GM23338 (cell line): ENCODE data around the gene SMYD1. TPM values are rescaled to one million over a fixed set of nuclear protein-coding genes. Genes with fewer than 3 reads are reported as not detected.

ENCODE experiments used
- ATAC-seq: fragments of 200-7000 bp; cut with Tn5 transposase; 3 replicates; pipeline ENCODE4 v1.9.1; 2020
- DNase-seq: peaks from one replicate; pipeline ENCODE4 v3.0.0-alpha.2; 2015; ENCODE audit warnings: low spot score
- H2AFZ ChIP-seq: fragments of 200-600 bp; sonication (generic); 2 replicates; pipeline ENCODE4 v1.8.0; 2016; ENCODE audit warnings: antibody characterized with exemption, mild to moderate bottlenecking, moderate library complexity
- H3F3A ChIP-seq: fragments of 200-600 bp; sonication (generic); replicated peaks from 2 replicates; pipeline ENCODE4 v1.8.0; 2017; ENCODE audit warnings: antibody characterized with exemption, mixed run types, low read depth
- H3K27ac ChIP-seq: fragments of 200-600 bp; sonication (generic); 2 replicates; pipeline ENCODE4 v1.6.1; 2016; ENCODE audit warnings: low read depth
- H3K27me3 ChIP-seq: fragments of 200-600 bp; sonication (generic); 2 replicates; pipeline ENCODE4 v1.8.0; 2016; ENCODE audit warnings: mild to moderate bottlenecking, mixed run types, moderate library complexity; ENCODE audit not compliant: insufficient read depth
- H3K36me3 ChIP-seq: fragments of 200-600 bp; sonication (generic); 2 replicates; pipeline ENCODE4 v1.8.0; 2016; ENCODE audit warnings: mild to moderate bottlenecking; ENCODE audit not compliant: insufficient read depth
- H3K4me1 ChIP-seq: fragments of 200-600 bp; sonication (generic); 2 replicates; pipeline ENCODE4 v1.8.0; 2016; ENCODE audit warnings: mild to moderate bottlenecking, moderate library complexity; ENCODE audit not compliant: insufficient read depth
- H3K4me2 ChIP-seq: fragments of 200-600 bp; sonication (generic); 2 replicates; pipeline ENCODE4 v1.7.1; 2017; ENCODE audit warnings: mixed run types
- H3K4me3 ChIP-seq: fragments of 200-600 bp; sonication (generic); 2 replicates; pipeline ENCODE4 v1.6.1; 2016; ENCODE audit warnings: mixed run types
- H3K79me2 ChIP-seq: fragments of 200-600 bp; sonication (generic); replicated peaks from 2 replicates; pipeline ENCODE4 v1.8.0; 2017; ENCODE audit warnings: mild to moderate bottlenecking; ENCODE audit not compliant: insufficient read depth
- H3K9me2 ChIP-seq: fragments of 200-600 bp; sonication (generic); 2 replicates; pipeline ENCODE4 v1.8.0; 2017; ENCODE audit not compliant: insufficient read depth
- H4K20me1 ChIP-seq: fragments of 200-600 bp; sonication (generic); replicated peaks from 2 replicates; pipeline ENCODE4 v1.8.0; 2017; ENCODE audit warnings: mild to moderate bottlenecking; ENCODE audit not compliant: insufficient read depth
- H3K27ac Mint-ChIP-seq: 2 replicates; pipeline ENCODE4 v1.8.0; 2020; ENCODE audit warnings: inconsistent platforms, mild to moderate bottlenecking, moderate library complexity, mixed read lengths
- H3K27me3 Mint-ChIP-seq: 3 replicates; pipeline ENCODE4 v1.8.0; 2022; ENCODE audit warnings: low read depth, mild to moderate bottlenecking, moderate library complexity, mixed read lengths, inconsistent platforms; ENCODE audit not compliant: insufficient read depth, poor library complexity
- H3K36me3 Mint-ChIP-seq: 3 replicates; pipeline ENCODE4 v1.8.0; 2021; ENCODE audit warnings: low read depth, mild to moderate bottlenecking, inconsistent platforms, moderate library complexity, mixed read lengths
- H3K4me1 Mint-ChIP-seq: 3 replicates; pipeline ENCODE4 v1.8.0; 2020; ENCODE audit warnings: mild to moderate bottlenecking, inconsistent platforms, mixed read lengths
- H3K4me3 Mint-ChIP-seq: 3 replicates; pipeline ENCODE4 v1.8.0; 2021; ENCODE audit warnings: moderate library complexity, mild to moderate bottlenecking, inconsistent platforms, mixed read lengths
- H3K9me3 Mint-ChIP-seq: 3 replicates; pipeline ENCODE4 v1.8.0; 2020; ENCODE audit warnings: moderate library complexity, mild to moderate bottlenecking, inconsistent platforms, mixed read lengths
- CREB1 ChIP-seq: fragments of 250-450 bp; sonication (Bioruptor Pico); IDR thresholded peaks from 2 replicates; pipeline ENCODE4 v1.5.0; 2020; ENCODE audit warnings: low read depth, mild to moderate bottlenecking, moderate library complexity
- CTCF ChIP-seq, 2 experiments: fragments of 200-600 bp in 1 of 2; sonication (generic) in 1 of 2; conservative IDR thresholded peaks; 2 replicates each; pipeline versions ENCODE4 v1.5.1 to v1.6.1; 2016 to 2017; ENCODE audit warnings: antibody characterized with exemption in 2 of 2, low read depth in 2 of 2, mild to moderate bottlenecking in 2 of 2, moderate library complexity in 1 of 2
- ETS1 ChIP-seq: IDR thresholded peaks from 2 replicates; pipeline ENCODE4 v1.6.1; 2016; ENCODE audit warnings: antibody characterized with exemption
- EZH2 ChIP-seq: fragments of 200-600 bp; sonication (generic); IDR thresholded peaks from one replicate; pipeline ENCODE4 v1.8.0; 2017; ENCODE audit warnings: antibody characterized with exemption, mild to moderate bottlenecking, low read depth; ENCODE audit not compliant: unreplicated experiment
- EZH2phosphoT487 ChIP-seq: fragments of 200-600 bp; sonication (generic); IDR thresholded peaks from one replicate; pipeline ENCODE4 v1.8.1; 2018; ENCODE audit warnings: antibody characterized with exemption; ENCODE audit not compliant: unreplicated experiment
- JUNB ChIP-seq: IDR thresholded peaks from one replicate; pipeline ENCODE4 v1.6.1; 2016; ENCODE audit warnings: antibody characterized with exemption; ENCODE audit not compliant: unreplicated experiment
- NANOG ChIP-seq: IDR thresholded peaks from 2 replicates; pipeline ENCODE4 v1.6.1; 2016; ENCODE audit warnings: antibody characterized with exemption, borderline replicate concordance
- POLR2AphosphoS5 ChIP-seq: IDR thresholded peaks from 2 replicates; pipeline ENCODE4 v1.6.1; 2016; ENCODE audit warnings: antibody characterized with exemption, low read depth
- STAT1 ChIP-seq: IDR thresholded peaks from one replicate; pipeline ENCODE4 v1.6.1; 2016; ENCODE audit warnings: antibody characterized with exemption; ENCODE audit not compliant: unreplicated experiment
- ZNF114 ChIP-seq: fragments of 250-450 bp; sonication (Bioruptor Pico); IDR thresholded peaks from 2 replicates; pipeline ENCODE4 v1.5.0; 2020; ENCODE audit warnings: mild to moderate bottlenecking, moderate library complexity
- ZNF331 ChIP-seq: fragments of 250-450 bp; sonication (Bioruptor Pico); IDR thresholded peaks from 2 replicates; pipeline ENCODE4 v1.5.0; 2020; ENCODE audit warnings: low read depth, mild to moderate bottlenecking, moderate library complexity
- ZNF462 ChIP-seq: fragments of 250-450 bp; sonication (Bioruptor Pico); IDR thresholded peaks from 2 replicates; pipeline ENCODE4 v1.5.0; 2020; ENCODE audit warnings: mild to moderate bottlenecking, moderate library complexity
- polyA plus RNA-seq: library from polyadenylated mRNA; unstranded; fragments of >200 nt; fragmentation: Nextera tagmentation; extraction: Ambion mirVana; gene quantifications from 2 replicates; pipeline ENCODE4 v1.2.1, GENCODE V29; 2016
- total RNA-seq: library from RNA; depleted of rRNA; stranded (reverse); fragments of >200 nt; shearing (Covaris generic); gene quantifications from 2 replicates; pipeline ENCODE4 v1.2.3, GENCODE V29; 2014

Gene SMYD1
- total and polyA plus RNA-seq, 2 experiments from 2014 or later: 0.07 TPM; not detected in 1

- no peaks in the 10 kb centered on the region for H3K4me1 ChIP-seq
- no peak for ATAC-seq
- H3K36me3 Mint-ChIP-seq: no peaks in the 10 kb centered on the region; the same call in 2 of the 3 replicates
- H3K27ac Mint-ChIP-seq: no peak overlapping the region
- H3K27me3 ChIP-seq: no peaks in the 10 kb centered on the region
- H3K36me3 ChIP-seq: no peaks in the 10 kb centered on the region
- DNase-seq: no peak
- H3K27ac ChIP-seq: no peak overlapping the region
- H3K9me2 ChIP-seq: no peaks in the 10 kb centered on the region
- no peak for TF ChIP-seq JUNB
- TF ChIP-seq ZNF331 (CRISPR knock-in tag): no peak
- no peak for TF ChIP-seq EZH2phosphoT487
- no peak for TF ChIP-seq NANOG
- no peak for TF ChIP-seq CTCF (conservative IDR thresholded peaks at IDR 0.05; ENCODE audit: low read depth in 2 of 2)
- no peak for TF ChIP-seq CREB1 (CRISPR knock-in tag)
- no peak for TF ChIP-seq POLR2AphosphoS5
- TF ChIP-seq ETS1: no peak
- no peak for TF ChIP-seq STAT1
- no peak for TF ChIP-seq EZH2
- H3K4me3 Mint-ChIP-seq: no peak overlapping the region
- H4K20me1 ChIP-seq: no peaks in the 10 kb centered on the region
- no peaks in the 10 kb centered on the region for H3F3A ChIP-seq
- no peaks in the 10 kb centered on the region for H3K4me1 Mint-ChIP-seq
- no peak overlapping the region for H2AFZ ChIP-seq
- no peaks in the 10 kb centered on the region; the same call in 2 of the 3 replicates for H3K9me3 Mint-ChIP-seq
- H3K4me3 ChIP-seq: no peak overlapping the region
- H3K27me3 Mint-ChIP-seq: peaks cover 2% of the 10 kb centered on the region
- no peaks in the 10 kb centered on the region for H3K79me2 ChIP-seq
- H3K4me2 ChIP-seq: no peak overlapping the region
Measured at GRCh38 chr2:88141952-88142351, 74.3 kb downstream of the SMYD1 start.

- Mint-ChIP-seq H3K27ac (no peak overlapping the region), H3K27me3 (peaks cover 2% of the 10 kb centered on the region), H3K4me1 (no peaks in the 10 kb centered on the region), H3K36me3 (peaks cover 12% of the 10 kb centered on the region; the same call in 2 of the 3 replicates), H3K4me3 (no peak overlapping the region), H3K9me3 (peaks cover 16% of the 10 kb centered on the region)
- Histone ChIP-seq H3K27ac (no peak overlapping the region), H2AFZ (no peak overlapping the region), H3K4me1 (no peaks in the 10 kb centered on the region), H3K4me2 (no peak overlapping the region), H3K4me3 (no peak overlapping the region), H3K9me2 (0 out of 2 replicates have a peak, but pooled peaks cover 3% of the 10 kb centered on the region), H4K20me1 (no peaks in the 10 kb centered on the region), H3K79me2 (no peaks in the 10 kb centered on the region), H3F3A (no peaks in the 10 kb centered on the region), H3K36me3 (no peaks in the 10 kb centered on the region), H3K27me3 (no peaks in the 10 kb centered on the region)
- ATAC-seq: no peak
- DNase-seq: no peak
- no peak for TF ChIP-seq ZNF114
- TF ChIP-seq ZNF462 (CRISPR knock-in tag): no peak
- TF ChIP-seq NANOG: no peak
- no peak for TF ChIP-seq ZNF331 (CRISPR knock-in tag)
- no peak for TF ChIP-seq EZH2phosphoT487
- no peak for TF ChIP-seq JUNB
- TF ChIP-seq ETS1: no peak
- no peak for TF ChIP-seq EZH2
Measured at GRCh38 chr2:88144271-88144670, 76.6 kb downstream of the SMYD1 start.
